ENCODE results near the gene SIGLECL1. TPM values are rescaled to one million over a fixed set of nuclear protein-coding genes. Genes with fewer than 3 reads are reported as not detected.

Gene SIGLECL1
- total RNA-seq, 1 experiment from 2014 or later = not detected

- Histone ChIP-seq H3K4me1 (ENCODE audit: insufficient read depth, low read length) (no peaks in the 10 kb centered on the region), H4K20me1 (ENCODE audit: control insufficient read depth, insufficient read depth, insufficient read length) (no peaks in the 10 kb centered on the region), H3K23me2 (ENCODE audit: insufficient read length, low read depth, low read length, poor library complexity, severe bottlenecking) (peaks cover 3% of the 10 kb centered on the region), H2AFZ (ENCODE audit: low read length) (no peak overlapping the region), H3K9ac (ENCODE audit: extremely low read depth, insufficient read length, low read length) (no peak overlapping the region), H3K23ac (ENCODE audit: insufficient read length, low read depth, low read length) (no peak overlapping the region), H3K79me1 (ENCODE audit: insufficient read depth, low read depth, low read length, poor library complexity, severe bottlenecking) (no peaks in the 10 kb centered on the region), H3K9me3 (ENCODE audit: control insufficient read depth, low read depth, low read length) (no peaks in the 10 kb centered on the region), H3K27ac (ENCODE audit: insufficient read length, low read depth, low read length) (no peak overlapping the region), H4K91ac (ENCODE audit: insufficient read length, low read depth, low read length) (no peak overlapping the region), H3K79me2 (ENCODE audit: insufficient read depth, low read length) (no peaks in the 10 kb centered on the region), H2BK120ac (ENCODE audit: low read depth, low read length, poor library complexity, severe bottlenecking) (no peak overlapping the region), H4K8ac (replicated peaks; ENCODE audit: insufficient read length, low read depth, low read length) (no peak overlapping the region), H3K4ac (ENCODE audit: low read depth, low read length) (no peak overlapping the region), H2BK5ac (ENCODE audit: insufficient read length, low read length) (no peak overlapping the region), H3K27me3 (ENCODE audit: insufficient read depth, low read length) (no peaks in the 10 kb centered on the region), H3K4me2 (ENCODE audit: insufficient read depth, insufficient read length, low read length) (no peak overlapping the region), H2BK20ac (ENCODE audit: low read depth, low read length, poor library complexity, severe bottlenecking) (no peak overlapping the region), H3K56ac (ENCODE audit: insufficient read length, low read depth, low read length) (no peak overlapping the region), H2AK5ac (ENCODE audit: insufficient read length, low read length) (no peak overlapping the region), H3T11ph (ENCODE audit: low read length) (no peak overlapping the region), H2BK12ac (ENCODE audit: insufficient read length, low read depth, low read length) (no peak overlapping the region), H4K5ac (ENCODE audit: insufficient read length, low read depth, low read length) (no peak overlapping the region), H2BK15ac (ENCODE audit: low read depth, low read length) (no peak overlapping the region), H3K14ac (ENCODE audit: insufficient read depth, low read length) (no peak overlapping the region), H3K18ac (ENCODE audit: insufficient read length, low read depth, low read length) (no peak overlapping the region)
- WGBS (ENCODE audit: extremely low coverage, insufficient read length, low lambda C conversion rate) = no CpG with 5 or more reads among the region's 3 CpGs
- H3K36me3 Mint-ChIP-seq (ENCODE audit: insufficient read depth in 1 of 3, low read depth in 3 of 3) = no peaks in the 10 kb centered on the region; a peak in 1 of 7 replicates
- TF ChIP-seq CTCF (conservative IDR thresholded peaks at IDR 0.05) = no peak
- H3K27ac Mint-ChIP-seq = no peak overlapping the region
- H3K4me1 Mint-ChIP-seq = no peaks in the 10 kb centered on the region
- H3K4me3 Mint-ChIP-seq = no peak overlapping the region
- H3K27me3 Mint-ChIP-seq (ENCODE audit: low read depth) = peaks cover 22% of the 10 kb centered on the region
- no peak for DNase-seq
- H3K9me3 Mint-ChIP-seq = peaks cover 0 to 89% of the 10 kb centered on the region in 2 experiments; a peak in 3 of 5 replicates
These were observed 47.0 kb upstream of the SIGLECL1 start for GRCh38 chr19:51203916-51204315.

Measured in H9 (cell line).